HCT116 (cell line): ENCODE measurements around the gene SPP2. TPM values are rescaled to one million over a fixed set of nuclear protein-coding genes. Genes with fewer than 3 reads are reported as not detected.

Experiments used
- ATAC-seq: fragments of 200-7000 bp; cut with Tn5 transposase; 2 replicates; pipeline ENCODE4 v1.9.1; 2020; ENCODE audit warnings: mild to moderate bottlenecking, moderate library complexity
- BruUV-seq: library from RNA; stranded (reverse); fragments of 400-500 nt; replicated peaks from 2 replicates; lab custom pipeline; 2021; lab: Mats Ljungman, UMichigan
- CTCF ChIA-PET: fragments of 300-600 bp; sonication (Branson Sonifier 250); formaldehyde crosslinking; loops from one replicate; lab custom pipeline; 2021; ENCODE audit warnings: antibody characterized with exemption; lab: Charles Lee
- POLR2A ChIA-PET: fragments of 300-600, 350-600 bp; sonication (Branson Sonifier 250); formaldehyde crosslinking; loops from one replicate; lab custom pipeline; 2021; ENCODE audit warnings: antibody characterized with exemption; lab: Charles Lee
- RAD21 ChIA-PET, 2 experiments: fragments of 300-600 bp; sonication (Branson Sonifier 250); formaldehyde crosslinking; loops; one replicate each; lab custom pipeline; 2023; ENCODE audit warnings: low total read pairs in 2 of 2; ENCODE audit not compliant: uncharacterized antibody in 2 of 2, unreplicated experiment in 2 of 2, low non-redundant PET in 1 of 2; lab: Charles Lee
- DNase-seq: peaks from one replicate; pipeline ENCODE4 v3.0.0-alpha.2; 2010; ENCODE audit warnings: low read depth, low spot score
- H2AFZ ChIP-seq: fragments of 200-600 bp; shearing (Covaris generic), sonication (generic); 2 replicates; pipeline ENCODE4 v1.6.1; 2017; ENCODE audit warnings: low read depth, mixed run types, mixed read lengths, antibody characterized with exemption, low read length; ENCODE audit not compliant: poor library complexity, severe bottlenecking
- H3K27ac ChIP-seq: 2 replicates; pipeline ENCODE4 v1.5.1; 2012; ENCODE audit warnings: low read depth, low read length
- H3K27me3 ChIP-seq: fragments of 200-600 bp; sonication (generic); 2 replicates; pipeline ENCODE4 v1.6.1; 2016; ENCODE audit warnings: mixed run types, low read length, mixed read lengths; ENCODE audit not compliant: insufficient read depth
- H3K36me3 ChIP-seq, 2 experiments: fragments of 200-500 bp in 1 of 2; fragments of 200-600 bp in 1 of 2; sonication (Bioruptor generic) in 1 of 2; sonication (generic) in 1 of 2; 2 replicates each; pipeline versions ENCODE4 v1.5.1 to v1.6.1; 2014 to 2016; ENCODE audit warnings: low read length in 2 of 2, inconsistent platforms in 1 of 2, mixed read lengths in 1 of 2, mixed run types in 1 of 2; ENCODE audit not compliant: insufficient read depth in 2 of 2, control insufficient read depth in 1 of 2
- H3K4me1 ChIP-seq, 2 experiments: fragments of 200-600 bp in 1 of 2; sonication (generic) in 1 of 2; 2 replicates each; pipeline versions ENCODE4 v1.5.1 to v1.6.1; 2012 to 2017; ENCODE audit warnings: low read length in 2 of 2, inconsistent platforms in 1 of 2, mild to moderate bottlenecking in 1 of 2, mixed read lengths in 1 of 2, mixed run types in 1 of 2, moderate library complexity in 1 of 2; ENCODE audit not compliant: insufficient read depth in 2 of 2, control insufficient read depth in 1 of 2
- H3K4me2 ChIP-seq: fragments of 200-600 bp; sonication (generic); 2 replicates; pipeline ENCODE4 v1.6.1; 2017; ENCODE audit warnings: mixed run types, low read length, mixed read lengths
- H3K4me3 ChIP-seq, 2 experiments: fragments of 200-600 bp in 1 of 2; sonication (generic) in 1 of 2; replicated peaks in 1 of 2; 2 replicates each; pipeline ENCODE4 v1.5.1; 2011 to 2016; ENCODE audit warnings: low read length in 2 of 2, control low read depth in 1 of 2, low read depth in 1 of 2, mild to moderate bottlenecking in 1 of 2, mixed read lengths in 1 of 2, mixed run types in 1 of 2
- H3K79me2 ChIP-seq: fragments of 200-600 bp; sonication (generic); 2 replicates; pipeline ENCODE4 v1.6.1; 2017; ENCODE audit warnings: mild to moderate bottlenecking, mixed run types, low read length, moderate library complexity, mixed read lengths; ENCODE audit not compliant: insufficient read depth
- H3K9ac ChIP-seq: fragments of 200-600 bp; sonication (generic); 2 replicates; pipeline ENCODE4 v1.6.1; 2016; ENCODE audit warnings: low read length, mixed read lengths
- H3K9me2 ChIP-seq: fragments of 200-600 bp; sonication (generic), shearing (Covaris generic); 2 replicates; pipeline ENCODE4 v1.6.1; 2017; ENCODE audit warnings: mixed run types, mild to moderate bottlenecking, moderate library complexity; ENCODE audit not compliant: insufficient read depth
- H3K9me3 ChIP-seq, 2 experiments: fragments of 200-500 bp in 1 of 2; fragments of 200-600 bp in 1 of 2; sonication (Bioruptor generic) in 1 of 2; sonication (generic) in 1 of 2; 2 replicates each; pipeline ENCODE4 v1.6.1; 2014 to 2017; ENCODE audit warnings: low read length in 2 of 2, mixed read lengths in 2 of 2, inconsistent platforms in 1 of 2, low read depth in 1 of 2, mild to moderate bottlenecking in 1 of 2, mixed run types in 1 of 2, moderate library complexity in 1 of 2; ENCODE audit not compliant: control insufficient read depth in 1 of 2, insufficient read depth in 1 of 2
- H4K20me1 ChIP-seq: fragments of 200-600 bp; sonication (generic), shearing (Covaris generic); 2 replicates; pipeline ENCODE4 v1.6.1; 2017; ENCODE audit warnings: mixed run types, mild to moderate bottlenecking, moderate library complexity; ENCODE audit not compliant: insufficient read depth
- ATF3 ChIP-seq: IDR thresholded peaks from 2 replicates; pipeline ENCODE4 v1.6.1; 2012
- ELF1 ChIP-seq: IDR thresholded peaks from 2 replicates; pipeline ENCODE4 v1.6.1; 2012; ENCODE audit warnings: low read depth, borderline replicate concordance
- EZH2 ChIP-seq: fragments of 200-600 bp; sonication (generic); IDR thresholded peaks from 2 replicates; pipeline ENCODE4 v1.6.1; 2017; ENCODE audit warnings: antibody characterized with exemption, mixed run types
- FOSL1 ChIP-seq: IDR thresholded peaks from 2 replicates; pipeline ENCODE4 v1.6.1; 2012; ENCODE audit warnings: low read depth
- JUND ChIP-seq: IDR thresholded peaks from 2 replicates; pipeline ENCODE4 v1.6.1; 2012
- POLR2A ChIP-seq: IDR thresholded peaks from 2 replicates; pipeline ENCODE4 v1.7.0; 2011; ENCODE audit warnings: borderline replicate concordance; ENCODE audit not compliant: insufficient read depth, insufficient read length; ENCODE audit errors: extremely low read depth
- TCF7L2 ChIP-seq: IDR thresholded peaks from 2 replicates; pipeline ENCODE4 v1.7.0; 2011; ENCODE audit warnings: borderline replicate concordance, inconsistent platforms; ENCODE audit not compliant: insufficient read depth, insufficient read length; ENCODE audit errors: extremely low read depth
- YY1 ChIP-seq: IDR thresholded peaks from 2 replicates; pipeline ENCODE4 v1.6.1; 2011; ENCODE audit warnings: low read length, low read depth, moderate library complexity, mild to moderate bottlenecking; ENCODE audit not compliant: insufficient replicate concordance; ENCODE audit errors: extremely low read depth
- ZFX ChIP-seq: fragments of 450-650 bp; IDR thresholded peaks from 2 replicates; pipeline ENCODE4 v1.6.1; 2017
- intact Hi-C: fragments of 100-400 bp; cut with micrococcal nuclease; formaldehyde crosslinking; loops from 2 replicates; pipeline ENCODE4 v1.10.0; 2022
- total RNA-seq: library from RNA; stranded (reverse); gene quantifications from one replicate; pipeline ENCODE4 v1.2.1, GENCODE V29; 2021; ENCODE audit not compliant: unreplicated experiment

Gene SPP2
- total RNA-seq, 1 experiment from 2014 or later, result not detected

- TF ChIP-seq TCF7L2 (no peak), JUND (no peak), ATF3 (no peak), FOSL1 (no peak)
Measured at GRCh38 chr2:234046521-234046920, 4.0 kb upstream of the SPP2 start (continued).

GRCh38 chr2:234047361-234047760 is 3.1 kb upstream of the SPP2 start:
- Histone ChIP-seq H3K79me2 (no peaks in the 10 kb centered on the region), H3K4me2 (no peak overlapping the region), H3K9me2 (no peaks in the 10 kb centered on the region), H3K27me3 (no peaks in the 10 kb centered on the region), H3K27ac (no peak overlapping the region), H3K9me3 (no peaks in the 10 kb centered on the region), H4K20me1 (no peaks in the 10 kb centered on the region), H2AFZ (no peak overlapping the region), H3K36me3 (no peaks in the 10 kb centered on the region), H3K9ac (no peak overlapping the region), H3K4me3 (no peak overlapping the region), H3K4me1 (peaks cover 4 to 15% of the 10 kb centered on the region in 2 experiments; a peak in 3 of 4 replicates)
- ChIA-PET RAD21 (no interaction called here), CTCF (no interaction called here), POLR2A (no interaction called here)
- no TSS peak for BruUV-seq
- ATAC-seq (no peak), DNase-seq (no peak)
- TF ChIP-seq ZFX (no peak), POLR2A (no peak), EZH2 (no peak), FOSL1 (no peak), ELF1 (no peak), YY1 (no peak), JUND (no peak), ATF3 (no peak)
- intact Hi-C loops, result no loop called here
